GM12865 (cell line): ENCODE results near the gene PBX2.

Experiments
- DNase-seq: peaks from one replicate; pipeline ENCODE4 v3.0.0; 2010; ENCODE audit warnings: low read depth
- H3K4me3 ChIP-seq: 2 replicates; pipeline ENCODE4 v1.5.1; 2011; ENCODE audit warnings: mild to moderate bottlenecking, low read depth, low read length, control low read depth
- CTCF ChIP-seq: IDR thresholded peaks from 2 replicates; pipeline ENCODE4 v1.5.1; 2011; ENCODE audit warnings: low read length, control low read depth, low read depth, inconsistent platforms; ENCODE audit not compliant: insufficient read depth; ENCODE audit errors: missing control alignments

PBX2 gene

DNA sequence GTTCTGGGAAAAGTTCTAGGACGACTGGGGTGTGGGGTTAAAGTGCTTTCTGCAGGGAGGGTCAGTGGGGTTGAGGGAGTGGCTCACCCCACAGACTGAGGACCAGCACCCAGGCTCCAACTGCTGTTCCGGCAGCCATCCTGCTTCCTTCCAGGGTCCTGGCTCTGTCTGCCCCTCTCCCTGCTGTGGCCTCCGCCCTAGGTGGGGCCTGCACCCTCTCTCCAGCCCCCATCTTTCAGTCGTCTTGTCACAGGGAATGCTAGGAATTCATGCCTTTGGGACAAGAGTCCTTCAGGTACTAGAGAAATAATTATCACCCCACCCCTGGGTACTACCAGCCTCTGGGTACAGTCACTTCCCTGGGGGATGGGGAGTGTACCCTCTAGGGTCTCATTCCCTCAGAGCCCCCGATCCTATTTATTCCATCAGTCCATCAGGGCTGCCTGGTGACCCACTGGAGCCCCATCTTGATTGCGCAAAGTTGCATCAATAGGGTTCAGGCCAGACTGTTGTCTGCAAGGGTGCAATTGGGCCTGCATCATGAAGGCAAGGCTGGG lies 5.8 kb downstream of the PBX2 start, which contains the start of gene AGER:
Gene AGER, minus strand, starts transcription at position 170 of the 557 bp plus-strand sequence. Its CDS starts 31 bp downstream, at position 139.
- DNase-seq = no peak
- H3K4me3 ChIP-seq = no peak within 1 kb of the TSS
- TF ChIP-seq CTCF = no peak

DNA sequence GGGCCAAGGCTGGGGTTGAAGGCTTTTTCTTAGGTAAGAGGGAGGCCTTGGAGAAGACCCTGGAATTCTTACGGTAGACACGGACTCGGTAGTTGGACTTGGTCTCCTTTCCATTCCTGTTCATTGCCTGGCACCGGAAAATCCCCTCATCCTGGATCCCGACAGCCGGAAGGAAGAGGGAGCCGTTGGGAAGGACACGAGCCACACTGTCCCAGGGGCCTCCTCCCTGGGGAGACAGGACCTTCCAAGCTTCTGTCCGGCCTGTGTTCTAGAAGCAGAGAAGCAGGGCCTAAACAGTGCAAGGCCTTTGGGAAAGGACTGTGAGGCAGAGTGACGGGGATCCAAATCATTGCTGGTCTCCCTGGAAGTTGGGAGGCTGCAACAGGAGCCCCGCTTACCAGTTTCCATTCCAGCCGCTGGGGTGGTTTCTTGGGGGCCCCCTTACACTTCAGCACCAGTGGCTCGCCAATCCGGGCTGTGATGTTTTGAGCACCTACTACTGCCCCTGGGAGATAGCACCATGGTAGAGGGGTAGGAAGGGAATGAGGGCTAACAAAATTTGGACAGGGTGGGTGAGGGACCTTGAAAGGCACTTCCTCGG lies 6.4 kb downstream of the PBX2 start:
- no peak for TF ChIP-seq CTCF
- no peak for DNase-seq
- H3K4me3 ChIP-seq = no peak overlapping the region

GRCh38 chr6:32183030-32183429 lies 7.0 kb downstream of the PBX2 start:
- no peak for TF ChIP-seq CTCF
- DNase-seq = no peak
- H3K4me3 ChIP-seq = no peak overlapping the region

DNA sequence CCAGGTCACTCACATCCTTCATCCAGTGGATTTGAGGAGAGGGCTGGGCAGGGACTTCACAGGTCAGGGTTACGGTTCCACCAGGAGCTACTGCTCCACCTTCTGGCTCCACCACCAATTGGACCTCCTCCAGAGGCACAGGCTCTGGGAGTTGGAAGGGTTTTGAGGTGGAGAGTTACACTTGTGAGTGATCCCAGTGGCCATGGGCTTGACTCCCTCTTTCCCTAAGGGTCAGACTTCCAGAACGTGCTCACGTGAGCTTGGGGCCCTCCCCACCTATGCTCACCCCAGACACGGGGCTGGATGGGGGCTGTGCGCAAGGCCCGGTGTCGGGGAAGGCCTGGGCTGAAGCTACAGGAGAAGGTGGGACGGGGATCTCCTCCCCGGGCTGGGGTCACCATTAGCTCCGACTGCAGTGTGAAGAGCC lies 7.4 kb downstream of the PBX2 start:
- no peak for DNase-seq
- no peak for TF ChIP-seq CTCF
- no peak overlapping the region for H3K4me3 ChIP-seq

DNA sequence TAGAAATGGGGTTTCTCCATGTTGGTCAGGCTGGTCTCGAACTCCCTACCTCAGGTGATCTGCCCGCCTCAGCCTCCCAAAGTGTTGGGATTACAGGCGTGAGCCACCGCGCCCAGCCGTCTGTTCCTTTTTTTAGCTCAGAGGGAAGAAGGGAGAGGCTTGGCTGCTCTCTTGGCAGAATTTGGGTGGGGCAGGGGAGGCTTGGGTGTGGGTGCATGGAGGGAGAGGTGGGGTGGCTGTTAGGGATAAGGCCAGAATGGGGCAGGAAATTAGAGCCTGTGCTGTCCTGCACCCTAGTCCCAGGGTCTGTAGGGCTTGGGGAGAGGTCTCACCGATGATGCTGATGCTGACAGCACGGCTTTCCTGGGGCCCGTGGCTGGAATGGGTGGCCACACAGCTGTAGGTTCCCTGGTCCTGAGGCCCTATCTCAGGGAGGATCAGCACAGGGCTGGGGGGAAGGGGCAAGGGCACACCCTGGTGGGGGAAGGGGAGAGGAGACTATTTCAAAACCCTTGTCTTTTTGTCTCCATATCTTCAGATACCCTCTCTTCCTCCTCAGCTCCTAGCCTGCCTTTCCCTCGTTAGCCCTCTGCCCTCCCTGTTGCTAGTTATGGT lies 8.0 kb downstream of the PBX2 start:
- DNase-seq = no peak
- H3K4me3 ChIP-seq = no peak overlapping the region
- no peak for TF ChIP-seq CTCF

GRCh38 chr6:32181148-32181702 lies 8.8 kb downstream of the PBX2 start:
- TF ChIP-seq CTCF = no peak
- H3K4me3 ChIP-seq = no peak overlapping the region
- no peak for DNase-seq
